K562 (cell line): ENCODE measurements around the gene SH3BP5. TPM values are rescaled to one million over a fixed set of nuclear protein-coding genes. Genes with fewer than 3 reads are reported as not detected.

ENCODE experiments used
- ATAC-seq: fragments of 200-7000 bp; cut with Tn5 transposase; 3 replicates; pipeline ENCODE4 v1.9.1; 2020; ENCODE audit warnings: moderate library complexity
- BruUV-seq: library from RNA; stranded (reverse); fragments of 400-500 nt; replicated peaks from 2 replicates; lab custom pipeline; 2021; lab: Mats Ljungman, UMichigan
- CTCF ChIA-PET: fragments of 300-600 bp; formaldehyde crosslinking; extraction: SDS; loops from one replicate; lab custom pipeline; 2021; ENCODE audit warnings: low intra/inter-chr PET ratio; lab: Yijun Ruan, JAX
- POLR2A ChIA-PET: fragments of 300-600, 350-650 bp; sonication (Branson Sonifier 250); formaldehyde crosslinking; extraction: SDS; loops from one replicate; lab custom pipeline; 2021; ENCODE audit warnings: antibody characterized with exemption, inconsistent platforms; lab: Yijun Ruan, JAX
- DNase-seq, 4 experiments: peaks; one replicate each; pipeline versions ENCODE4 v3.0.0 to v3.0.0-alpha.2; 2011 to 2018; ENCODE audit warnings: low spot score in 3 of 4, mixed read lengths in 3 of 4; ENCODE audit errors: extremely low read depth in 1 of 4
- FAIRE-seq: peaks from 2 replicates; lab custom pipeline; 2011; peaks lifted over from hg19 to GRCh38; lab: Jason Lieb, UNC
- H2AFZ ChIP-seq: 2 replicates; pipeline ENCODE4 v1.6.0; 2011; ENCODE audit warnings: low read depth, low read length, control low read depth, inconsistent platforms
- H3K27ac ChIP-seq: fragments of 200-600 bp; 3 replicates; pipeline ENCODE4 v1.8.0; 2011; ENCODE audit warnings: low read depth, mild to moderate bottlenecking, control low read depth, inconsistent platforms, low read length, moderate library complexity, mixed read lengths; ENCODE audit errors: extremely low read depth
- H3K27me3 ChIP-seq, 2 experiments: fragments of 300-600 bp in 1 of 2; 2 replicates in 1 of 2; 3 replicates in 1 of 2; pipeline versions ENCODE4 v1.6.0 to v1.8.0; 2011; ENCODE audit warnings: inconsistent platforms in 2 of 2, low read length in 2 of 2, mild to moderate bottlenecking in 1 of 2, mixed read lengths in 1 of 2, moderate library complexity in 1 of 2; ENCODE audit not compliant: control insufficient read depth in 2 of 2, insufficient read depth in 2 of 2
- H3K36me3 ChIP-seq: fragments of 300-600 bp; 3 replicates; pipeline ENCODE4 v1.8.0; 2011; ENCODE audit warnings: mild to moderate bottlenecking, low read length, inconsistent platforms; ENCODE audit not compliant: control insufficient read depth, insufficient read depth
- H3K4me1 ChIP-seq, 2 experiments: fragments of 200-600 bp in 1 of 2; replicated peaks in 1 of 2; 2 replicates in 1 of 2; 3 replicates in 1 of 2; pipeline versions ENCODE4 v1.5.1 to v1.8.0; 2011; ENCODE audit warnings: inconsistent platforms in 2 of 2, low read length in 2 of 2, mild to moderate bottlenecking in 1 of 2, mixed read lengths in 1 of 2, moderate library complexity in 1 of 2; ENCODE audit not compliant: control insufficient read depth in 2 of 2, insufficient read depth in 2 of 2
- H3K4me2 ChIP-seq: 2 replicates; pipeline ENCODE4 v1.6.1; 2011; ENCODE audit warnings: low read length, control low read depth, inconsistent platforms, mixed read lengths; ENCODE audit not compliant: insufficient read depth
- H3K4me3 ChIP-seq: fragments of 200-600 bp; sonication (generic), shearing (Covaris generic); 2 replicates; pipeline ENCODE4 v1.5.1; 2016; ENCODE audit warnings: control low read depth, inconsistent platforms
- H3K79me2 ChIP-seq: fragments of 200-600 bp; 3 replicates; pipeline ENCODE4 v1.8.0; 2011; ENCODE audit warnings: low read length, inconsistent platforms; ENCODE audit not compliant: control insufficient read depth, insufficient read depth
- H3K9ac ChIP-seq, 2 experiments: 2 replicates each; pipeline versions ENCODE4 v1.6.0 to v1.6.1; 2011; ENCODE audit warnings: low read depth in 2 of 2, low read length in 2 of 2, control low read depth in 1 of 2, inconsistent platforms in 1 of 2, mild to moderate bottlenecking in 1 of 2, mixed read lengths in 1 of 2; ENCODE audit not compliant: insufficient read depth in 1 of 2
- H3K9me1 ChIP-seq: one replicate; pipeline ENCODE4 v1.6.0; 2011; ENCODE audit warnings: inconsistent platforms, mild to moderate bottlenecking, low read length, moderate library complexity; ENCODE audit not compliant: control insufficient read depth, insufficient read depth
- H3K9me3 ChIP-seq: replicated peaks from 2 replicates; pipeline ENCODE4 v1.5.1; 2011; ENCODE audit warnings: low read depth, low read length, inconsistent platforms; ENCODE audit not compliant: control insufficient read depth, insufficient read depth
- H4K20me1 ChIP-seq: replicated peaks from 2 replicates; pipeline ENCODE4 v1.6.1; 2011; ENCODE audit warnings: low read length, inconsistent platforms, mixed read lengths; ENCODE audit not compliant: control insufficient read depth, insufficient read depth
- MXI1 ChIP-seq: IDR thresholded peaks from 2 replicates; pipeline ENCODE4 v1.6.1; 2011; ENCODE audit warnings: low read depth, mild to moderate bottlenecking, improper control_type of control experiment, low read length
- MYBL2 ChIP-seq, 2 experiments: fragments of 450-650 bp in 1 of 2; sonication (generic) in 1 of 2; formaldehyde crosslinking in 1 of 2; IDR thresholded peaks; 2 replicates each; pipeline versions ENCODE4 v1.6.1 to v1.8.1; 2017 to 2022; ENCODE audit warnings: borderline replicate concordance in 1 of 2, inconsistent platforms in 1 of 2, low read depth in 1 of 2, mild to moderate bottlenecking in 1 of 2, missing genetic modification reagents in 1 of 2, moderate library complexity in 1 of 2
- POLR2G ChIP-seq: fragments of 200-400 bp; formaldehyde crosslinking; IDR thresholded peaks from 2 replicates; pipeline ENCODE4 v1.6.1; 2017; ENCODE audit warnings: low read depth, mild to moderate bottlenecking, antibody characterized with exemption, low read length, moderate library complexity
- SOX6 ChIP-seq: fragments of 450-650 bp; IDR thresholded peaks from 2 replicates; pipeline ENCODE4 v1.6.1; 2014; ENCODE audit warnings: mild to moderate bottlenecking
- ZBTB1 ChIP-seq: sonication (generic); formaldehyde crosslinking; IDR thresholded peaks from 2 replicates; pipeline ENCODE4 v1.8.1; 2023; ENCODE audit warnings: missing genetic modification reagents, low read depth, mild to moderate bottlenecking, borderline replicate concordance
- ZNF431 ChIP-seq: sonication (generic); formaldehyde crosslinking; IDR thresholded peaks from 2 replicates; pipeline ENCODE4 v1.8.0; 2022; ENCODE audit warnings: mild to moderate bottlenecking, missing genetic modification reagents
- WGBS: fragments of 100-300 bp; shearing (Covaris generic); methylation state at CpG from one replicate; pipeline ENCODE4 v1.1.6; 2016; ENCODE audit warnings: low coverage, mixed read lengths; ENCODE audit not compliant: insufficient coverage; ENCODE audit errors: missing lambda C conversion rate; 5-methylcytosine and 5-hydroxymethylcytosine counted together
- in situ Hi-C: fragments of 300-500 bp; cut with MboI; formaldehyde crosslinking; loops from 4 replicates; pipeline ENCODE4 v1.15.0; 2018; ENCODE audit warnings: inconsistent platforms, mixed read lengths
- intact Hi-C: fragments of 100-400 bp; cut with micrococcal nuclease; formaldehyde crosslinking; loops from 2 replicates; pipeline ENCODE4 v1.14.2; 2022
- polyA plus RNA-seq, 8 experiments: library from polyadenylated mRNA; depleted of rRNA in 4 of 8; stranded (reverse) in 5 of 8; unstranded in 3 of 8; fragments of >200 nt; fragmentation: Nextera tagmentation in 2 of 8; fragmentation: Illumina TruSeq in 1 of 8; extraction: Ambion mirVana in 2 of 8; extraction: Trizol in 1 of 8; gene quantifications; 2 replicates each; pipeline versions ENCODE4 v1.2.1 to v1.2.3, GENCODE V29; 2011 to 2014; ENCODE audit warnings: inconsistent platforms in 1 of 8, missing spikeins in 1 of 8
- total RNA-seq, 7 experiments: library from RNA; depleted of rRNA in 6 of 7; stranded (reverse); fragments of >200 nt in 6 of 7; fragmentation: Illumina TruSeq in 2 of 7; extraction: Trizol in 2 of 7; gene quantifications; 2 replicates each; pipeline versions ENCODE4 v1.2.1 to v1.2.3, GENCODE V29; 2011 to 2021; ENCODE audit warnings: low replicate concordance in 1 of 7
- TF ChIP-seq, protein P1 (sequence below): sonication (generic); formaldehyde crosslinking; IDR thresholded peaks from 2 replicates; pipeline ENCODE4 v1.9.0; 2022; ENCODE audit warnings: mild to moderate bottlenecking, missing genetic modification reagents
- TF ChIP-seq, protein P2 (sequence below): fragments of 250-450 bp; sonication (Bioruptor Pico); IDR thresholded peaks from 2 replicates; pipeline ENCODE4 v1.5.1; 2021; ENCODE audit warnings: mild to moderate bottlenecking
- TF ChIP-seq, protein P3 (sequence below): sonication (generic); formaldehyde crosslinking; IDR thresholded peaks from 2 replicates; pipeline ENCODE4 v1.8.1; 2022; ENCODE audit warnings: missing genetic modification reagents

The SH3BP5 gene
- total and polyA plus RNA-seq, 9 of the 15 experiments (the other 6 are each of a cell fraction or from before 2014, with no cell fraction given), result 2.9 to 29.0 (median 14.9) TPM

DNA sequence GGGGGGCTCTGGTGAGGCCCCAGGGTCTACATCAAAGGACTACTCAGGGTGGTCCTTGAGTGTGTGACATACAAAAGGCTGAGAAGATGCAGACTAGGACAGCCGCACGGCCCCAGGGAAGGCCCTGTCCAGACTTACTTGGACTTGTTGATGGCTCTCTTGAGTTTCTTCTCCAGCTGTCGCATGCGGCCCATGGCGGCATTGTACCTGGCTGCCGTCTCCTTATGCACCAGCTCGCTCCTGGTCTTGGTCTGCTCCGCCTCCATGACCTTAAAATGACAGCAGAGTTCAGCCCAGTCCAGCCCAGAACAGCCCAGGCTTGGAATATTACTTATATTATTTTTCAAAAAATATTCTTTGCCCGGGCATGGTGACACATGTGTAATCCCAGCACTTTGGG lies 70.4 kb downstream of the SH3BP5 start:
- POLR2A ChIA-PET, result interaction anchor here (1.1 kb wide), 1 partner anchor 10 kb away, joined by 3 read pairs; no protein-coding TSS in a partner anchor
- FAIRE-seq, result no peak
- no peak overlapping the region for H2AFZ ChIP-seq

More for the DNA sequence above, 70.4 kb downstream of the SH3BP5 start:
- Histone ChIP-seq H3K27ac (no peak overlapping the region), H3K4me1 (no peaks in the 10 kb centered on the region; a peak in 1 of 5 replicates), H4K20me1 (no peaks in the 10 kb centered on the region; the same call in 1 of the 2 replicates), H3K27me3 (no peaks in the 10 kb centered on the region), H3K9ac (no peak overlapping the region), H3K4me2 (no peak overlapping the region), H3K36me3 (peaks cover 42% of the 10 kb centered on the region; the same call in 2 of the 3 replicates), H3K4me3 (no peak overlapping the region), H3K9me1 (no peaks in the 10 kb centered on the region), H3K79me2 (no peaks in the 10 kb centered on the region), H3K9me3 (no peaks in the 10 kb centered on the region)
- peak; percentile 61 for TF ChIP-seq POLR2G
- TF ChIP-seq, protein P1, sequence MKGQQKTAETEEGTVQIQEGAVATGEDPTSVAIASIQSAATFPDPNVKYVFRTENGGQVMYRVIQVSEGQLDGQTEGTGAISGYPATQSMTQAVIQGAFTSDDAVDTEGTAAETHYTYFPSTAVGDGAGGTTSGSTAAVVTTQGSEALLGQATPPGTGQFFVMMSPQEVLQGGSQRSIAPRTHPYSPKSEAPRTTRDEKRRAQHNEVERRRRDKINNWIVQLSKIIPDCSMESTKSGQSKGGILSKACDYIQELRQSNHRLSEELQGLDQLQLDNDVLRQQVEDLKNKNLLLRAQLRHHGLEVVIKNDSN (CRISPR knock-in tag), result no peak
- TF ChIP-seq, protein P2, sequence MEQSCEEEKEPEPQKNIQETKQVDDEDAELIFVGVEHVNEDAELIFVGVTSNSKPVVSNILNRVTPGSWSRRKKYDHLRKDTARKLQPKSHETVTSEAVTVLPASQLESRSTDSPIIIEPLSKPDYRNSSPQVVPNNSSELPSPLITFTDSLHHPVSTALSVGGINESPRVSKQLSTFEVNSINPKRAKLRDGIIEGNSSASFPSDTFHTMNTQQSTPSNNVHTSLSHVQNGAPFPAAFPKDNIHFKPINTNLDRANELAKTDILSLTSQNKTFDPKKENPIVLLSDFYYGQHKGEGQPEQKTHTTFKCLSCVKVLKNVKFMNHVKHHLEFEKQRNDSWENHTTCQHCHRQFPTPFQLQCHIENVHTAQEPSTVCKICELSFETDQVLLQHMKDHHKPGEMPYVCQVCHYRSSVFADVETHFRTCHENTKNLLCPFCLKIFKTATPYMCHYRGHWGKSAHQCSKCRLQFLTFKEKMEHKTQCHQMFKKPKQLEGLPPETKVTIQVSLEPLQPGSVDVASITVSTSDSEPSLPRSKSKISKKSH (CRISPR knock-in tag), result no peak
- no peak for TF ChIP-seq SOX6
- TF ChIP-seq MXI1, result no peak
- no peak for TF ChIP-seq MYBL2 (IDR thresholded peaks at IDR 0.05; ENCODE audit: low read depth)
- no peak for TF ChIP-seq MYBL2 (CRISPR knock-in tag; IDR thresholded peaks at IDR 0.05; ENCODE audit: borderline replicate concordance)
- no peak for TF ChIP-seq ZNF431 (CRISPR knock-in tag)
- TF ChIP-seq ZBTB1, result no peak
- TF ChIP-seq, protein P3, sequence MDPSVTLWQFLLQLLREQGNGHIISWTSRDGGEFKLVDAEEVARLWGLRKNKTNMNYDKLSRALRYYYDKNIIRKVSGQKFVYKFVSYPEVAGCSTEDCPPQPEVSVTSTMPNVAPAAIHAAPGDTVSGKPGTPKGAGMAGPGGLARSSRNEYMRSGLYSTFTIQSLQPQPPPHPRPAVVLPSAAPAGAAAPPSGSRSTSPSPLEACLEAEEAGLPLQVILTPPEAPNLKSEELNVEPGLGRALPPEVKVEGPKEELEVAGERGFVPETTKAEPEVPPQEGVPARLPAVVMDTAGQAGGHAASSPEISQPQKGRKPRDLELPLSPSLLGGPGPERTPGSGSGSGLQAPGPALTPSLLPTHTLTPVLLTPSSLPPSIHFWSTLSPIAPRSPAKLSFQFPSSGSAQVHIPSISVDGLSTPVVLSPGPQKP (CRISPR knock-in tag), result no peak
- DNase-seq (no peak), ATAC-seq (no peak)
- in situ Hi-C loops (no loop called here), intact Hi-C loops (no loop called here)
- WGBS, result 94% methylated on average over 9 of the region's 9 CpGs
- CTCF ChIA-PET, result no interaction called here
- BruUV-seq, result no TSS peak
